Right lobe of liver (tissue), 6 donors: ENCODE measurements around the gene DYRK1A. TPM values are rescaled to one million over a fixed set of nuclear protein-coding genes. Genes with fewer than 3 reads are reported as not detected.

ENCODE experiments used
- ATAC-seq, 4 donors: fragments of 200-7000 bp; cut with Tn5 transposase; one replicate each; pipeline ENCODE4 v1.9.1; 2020; ENCODE audit warnings: mild to moderate bottlenecking in 4 of 4, moderate library complexity in 4 of 4
- DNase-seq, 3 donors: peaks; one replicate each; pipeline ENCODE4 v3.0.0-alpha.2; 2020
- H3K27ac ChIP-seq, 3 donors: fragments of 200-600 bp; one replicate each; pipeline ENCODE4 v1.8.0; 2022
- H3K27me3 ChIP-seq, 2 donors: fragments of 200-600 bp; one replicate each; pipeline ENCODE4 v1.8.0; 2022
- H3K36me3 ChIP-seq, 4 donors: fragments of 200-600 bp; sonication (generic) in 1 of 4; one replicate each; pipeline versions ENCODE4 v1.5.1 to v1.8.0; 2017 to 2022; ENCODE audit warnings: control low read depth in 1 of 4
- H3K4me1 ChIP-seq, 4 donors: fragments of 200-600 bp; sonication (generic) in 1 of 4; one replicate each; pipeline versions ENCODE4 v1.5.1 to v1.8.0; 2017 to 2022; ENCODE audit warnings: control low read depth in 1 of 4
- H3K4me3 ChIP-seq, 3 donors: fragments of 200-600 bp; one replicate each; pipeline ENCODE4 v1.8.0; 2022
- H3K9me3 ChIP-seq, 4 donors: fragments of 200-600 bp; sonication (generic) in 1 of 4; one replicate each; pipeline versions ENCODE4 v1.5.1 to v1.8.0; 2017 to 2022; ENCODE audit warnings: control low read depth in 1 of 4
- POLR2A ChIP-seq: fragments of 450-650 bp; IDR thresholded peaks from one replicate; pipeline ENCODE4 v1.6.1; 2017; ENCODE audit warnings: antibody characterized with exemption, mild to moderate bottlenecking
- WGBS: methylation state at CpG from one replicate; pipeline ENCODE4 v1.1.6; 2018; ENCODE audit warnings: low coverage, low lambda C conversion rate; ENCODE audit not compliant: insufficient coverage; ENCODE audit errors: missing lambda C conversion rate; 5-methylcytosine and 5-hydroxymethylcytosine counted together
- intact Hi-C, 2 donors: fragments of 100-400 bp; cut with DNase I; formaldehyde crosslinking; loops; one replicate each; pipeline versions ENCODE4 v1.11.2 to v1.14.1; 2022
- total RNA-seq, 6 experiments: library from RNA; depleted of rRNA in 2 of 6; stranded (reverse); fragments of >200 nt in 2 of 6; fragmentation: NEBNext Ultra II Directional in 3 of 6; extraction: Animal tissue kit (Norgen Biotek cat#: 25700) in 3 of 6; gene quantifications; one replicate each; pipeline versions ENCODE4 v1.1.0 to v1.2.4, GENCODE V29; 2016 to 2023
- TF ChIP-seq, protein P1 (sequence below), 4 donors: fragments of 200-600 bp in 3 of 4; fragments of 450-650 bp in 1 of 4; IDR thresholded peaks; one replicate each; pipeline versions ENCODE4 v1.5.1 to v1.8.0; 2016 to 2022; ENCODE audit warnings: antibody characterized with exemption in 4 of 4, mild to moderate bottlenecking in 2 of 4
- donor health status: DM: no; HTN: yes; CAD: no.
- donor health status: DM: no; HTN: no; CAD: no.
- donor health status: DM: no; HTN: no; CAD: no.
- donor health status: DM: no; HTN: yes; CAD: no.
- donor health status: DM: no; HTN: yes; CAD: no.

Gene DYRK1A
- total RNA-seq, 6 experiments from 2014 or later = 20.6 to 32.5 (median 25.7) TPM

DNA sequence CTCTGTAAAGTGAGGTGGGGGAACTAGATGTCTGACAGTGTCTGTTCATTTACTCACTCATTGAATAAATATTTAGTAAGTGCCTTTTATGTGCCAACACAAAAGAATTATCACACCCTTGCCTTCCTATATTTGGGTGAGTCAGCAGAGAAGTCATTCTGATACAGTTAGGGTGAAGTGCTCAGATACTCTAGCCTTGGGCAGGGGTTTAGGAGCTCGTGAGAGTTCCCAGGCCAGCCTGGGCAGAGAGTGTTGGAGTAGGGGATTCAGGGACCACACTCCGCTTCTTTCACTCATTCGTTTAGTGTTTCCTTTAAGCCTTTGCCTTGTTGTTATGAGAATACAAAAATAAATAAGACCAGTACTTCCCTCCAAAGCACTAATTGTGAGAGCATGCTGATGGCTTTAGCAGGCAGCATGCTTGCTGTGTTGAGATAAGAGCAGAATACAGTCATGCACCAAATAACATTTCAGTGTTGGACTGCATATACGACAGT is 83.9 kb downstream of the DYRK1A start:
- peaks cover 0 to 57% (median 15%) of the 10 kb centered on the region in 4 donors for H3K4me1 ChIP-seq
- no peak overlapping the region for H3K27ac ChIP-seq
- H3K9me3 ChIP-seq = no peaks in the 10 kb centered on the region
- no peak overlapping the region for H3K4me3 ChIP-seq
- ATAC-seq (no peak), DNase-seq (no peak)
- no peak for TF ChIP-seq POLR2A
- TF ChIP-seq, protein P1, sequence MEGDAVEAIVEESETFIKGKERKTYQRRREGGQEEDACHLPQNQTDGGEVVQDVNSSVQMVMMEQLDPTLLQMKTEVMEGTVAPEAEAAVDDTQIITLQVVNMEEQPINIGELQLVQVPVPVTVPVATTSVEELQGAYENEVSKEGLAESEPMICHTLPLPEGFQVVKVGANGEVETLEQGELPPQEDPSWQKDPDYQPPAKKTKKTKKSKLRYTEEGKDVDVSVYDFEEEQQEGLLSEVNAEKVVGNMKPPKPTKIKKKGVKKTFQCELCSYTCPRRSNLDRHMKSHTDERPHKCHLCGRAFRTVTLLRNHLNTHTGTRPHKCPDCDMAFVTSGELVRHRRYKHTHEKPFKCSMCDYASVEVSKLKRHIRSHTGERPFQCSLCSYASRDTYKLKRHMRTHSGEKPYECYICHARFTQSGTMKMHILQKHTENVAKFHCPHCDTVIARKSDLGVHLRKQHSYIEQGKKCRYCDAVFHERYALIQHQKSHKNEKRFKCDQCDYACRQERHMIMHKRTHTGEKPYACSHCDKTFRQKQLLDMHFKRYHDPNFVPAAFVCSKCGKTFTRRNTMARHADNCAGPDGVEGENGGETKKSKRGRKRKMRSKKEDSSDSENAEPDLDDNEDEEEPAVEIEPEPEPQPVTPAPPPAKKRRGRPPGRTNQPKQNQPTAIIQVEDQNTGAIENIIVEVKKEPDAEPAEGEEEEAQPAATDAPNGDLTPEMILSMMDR (IDR thresholded peaks at IDR 0.05) = no peak
- no peaks in the 10 kb centered on the region for H3K36me3 ChIP-seq
- WGBS = 100% methylated on average over 1 of the region's 4 CpGs
- H3K27me3 ChIP-seq = no peaks in the 10 kb centered on the region
- intact Hi-C loops = no loop called here

DNA sequence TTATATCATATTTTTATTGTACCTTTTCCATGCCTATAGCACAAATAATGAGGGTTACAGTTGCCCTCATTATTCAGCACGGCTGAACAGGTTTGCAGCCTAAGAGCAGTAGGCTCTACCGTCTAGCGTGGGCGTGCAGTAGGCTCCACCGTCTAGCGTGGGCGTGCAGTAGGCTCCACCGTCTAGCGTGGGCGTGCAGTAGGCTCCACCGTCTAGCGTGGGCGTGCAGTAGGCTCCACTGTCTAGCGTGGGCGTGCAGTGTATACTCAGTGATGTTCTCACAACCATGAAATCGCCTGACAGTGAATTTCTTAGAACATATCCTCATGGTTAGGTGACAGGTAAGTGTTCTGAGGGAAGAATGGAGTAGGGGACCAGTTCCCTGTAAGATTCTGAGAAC is 84.9 kb downstream of the DYRK1A start:
- Histone ChIP-seq H3K4me1 (peaks cover 0 to 67% (median 19%) of the 10 kb centered on the region in 4 donors), H3K36me3 (no peaks in the 10 kb centered on the region), H3K27me3 (no peaks in the 10 kb centered on the region), H3K9me3 (no peaks in the 10 kb centered on the region), H3K4me3 (no peak overlapping the region), H3K27ac (no peak overlapping the region)
- 89% methylated on average over 14 of the region's 16 CpGs for WGBS
- DNase-seq (no peak), ATAC-seq (no peak)
- TF ChIP-seq, protein P1 (IDR thresholded peaks at IDR 0.05) = no peak
- no peak for TF ChIP-seq POLR2A
- intact Hi-C loops = no loop called here

DNA sequence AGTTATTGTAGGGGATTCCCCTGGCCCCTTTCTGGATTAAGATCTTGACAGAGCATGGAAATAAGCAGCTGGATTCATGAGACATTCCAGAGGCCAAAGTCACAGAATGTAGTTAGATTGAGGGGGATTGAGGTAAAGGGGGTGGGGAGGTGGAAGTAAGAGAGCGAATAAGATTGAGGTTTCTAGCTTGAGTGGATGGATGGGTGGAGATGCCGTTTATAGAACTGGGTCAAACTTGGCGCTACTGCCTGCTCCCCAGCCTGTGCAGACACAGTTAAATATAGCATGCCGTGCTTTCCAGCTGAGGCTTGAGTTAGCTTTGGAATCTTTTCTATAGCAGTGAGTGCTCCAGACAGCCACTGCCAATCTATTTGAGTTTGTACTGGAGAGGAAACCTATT is 85.7 kb downstream of the DYRK1A start:
- intact Hi-C loops = no loop called here
- ATAC-seq (peak; percentile 15 to 50 (median 33)), DNase-seq (no peak)
- Histone ChIP-seq H3K27me3 (no peaks in the 10 kb centered on the region), H3K9me3 (no peaks in the 10 kb centered on the region), H3K4me3 (no peak overlapping the region), H3K27ac (no peak overlapping the region), H3K36me3 (no peaks in the 10 kb centered on the region), H3K4me1 (peaks cover 0 to 75% (median 20%) of the 10 kb centered on the region in 4 donors)
- 40% methylated on average over 4 of the region's 4 CpGs for WGBS
- TF ChIP-seq POLR2A = no peak
- TF ChIP-seq, protein P1 (IDR thresholded peaks at IDR 0.05) = no peak

DNA sequence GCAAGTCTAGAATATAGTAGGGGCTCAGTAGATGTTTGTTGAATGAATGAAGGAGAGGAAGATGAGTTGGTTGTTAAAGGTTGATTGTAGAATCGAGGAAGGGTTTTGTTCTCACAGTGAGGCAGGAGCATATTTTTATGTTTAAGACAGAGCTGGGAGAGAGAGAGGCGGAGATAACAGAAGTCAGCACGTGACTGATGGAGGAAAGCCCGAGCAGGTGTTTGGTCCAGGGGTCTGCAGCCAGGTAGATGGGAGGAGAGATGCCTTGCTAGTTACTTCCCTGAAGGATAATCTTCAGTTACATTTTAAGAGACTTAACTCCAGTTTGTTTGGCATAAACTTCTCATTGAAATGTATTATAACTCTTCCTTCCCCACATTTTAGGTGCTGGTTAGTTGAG is 86.8 kb downstream of the DYRK1A start:
- Histone ChIP-seq H3K4me3 (no peak overlapping the region), H3K4me1 (peaks cover 0 to 72% (median 20%) of the 10 kb centered on the region in 4 donors), H3K36me3 (no peaks in the 10 kb centered on the region), H3K9me3 (no peaks in the 10 kb centered on the region), H3K27ac (no peak overlapping the region), H3K27me3 (no peaks in the 10 kb centered on the region)
- WGBS = 91% methylated on average over 4 of the region's 4 CpGs
- no peak for DNase-seq
- ATAC-seq = no peak
- TF ChIP-seq, protein P1 (IDR thresholded peaks at IDR 0.05) = no peak
- TF ChIP-seq POLR2A = no peak
- intact Hi-C loops = no loop called here
